KOPT-K1 (cell line): ENCODE measurements around the gene GPBP1.
"Not testable (repeated sequence)": the region's sequence is repeated elsewhere in the genome, so short reads cannot be mapped to it uniquely, and the experiment has no call there.

Experiments used
- H3K27ac ChIP-seq: fragments of 200-600 bp; sonication (generic); 2 replicates; pipeline ENCODE4 v1.5.1; 2016; ENCODE audit warnings: antibody characterized with exemption, mild to moderate bottlenecking, low read depth, low read length; ENCODE audit not compliant: poor library complexity, severe bottlenecking
- H3K36me3 ChIP-seq: fragments of 200-600 bp; sonication (generic); 2 replicates; pipeline ENCODE4 v1.5.1; 2017; ENCODE audit warnings: antibody characterized with exemption, mild to moderate bottlenecking, low read length, moderate library complexity; ENCODE audit not compliant: insufficient read depth
- H3K9me3 ChIP-seq: fragments of 200-600 bp; sonication (generic); 2 replicates; pipeline ENCODE4 v1.5.1; 2017; ENCODE audit warnings: antibody characterized with exemption, low read length, mild to moderate bottlenecking; ENCODE audit not compliant: insufficient read depth, poor library complexity, severe bottlenecking

GPBP1 gene

GRCh38 chr5:57306359-57306758, 132.5 kb downstream of the GPBP1 start:
- no peaks in the 10 kb centered on the region for H3K36me3 ChIP-seq
- H3K27ac ChIP-seq, result no peak overlapping the region
- H3K9me3 ChIP-seq, result peaks cover 15% of the 10 kb centered on the region

- H3K36me3 ChIP-seq, result no peaks in the 10 kb centered on the region
Observed at GRCh38 chr5:57307516-57307915, 133.7 kb downstream of the GPBP1 start.

GRCh38 chr5:57309022-57309421, 135.2 kb downstream of the GPBP1 start:
- peaks cover 15% of the 10 kb centered on the region for H3K9me3 ChIP-seq
- H3K27ac ChIP-seq, H3K36me3 ChIP-seq: not testable (repeated sequence)

More at GRCh38 chr5:57307516-57307915, 133.7 kb downstream of the GPBP1 start:
- Histone ChIP-seq H3K9me3 (peaks cover 15% of the 10 kb centered on the region), H3K27ac (no peak overlapping the region)

- H3K27ac ChIP-seq, result no peak overlapping the region
- H3K9me3 ChIP-seq, result peaks cover 13% of the 10 kb centered on the region
- H3K36me3 ChIP-seq, result no peaks in the 10 kb centered on the region
Observed at GRCh38 chr5:57311251-57311650, 137.4 kb downstream of the GPBP1 start.

- no peak overlapping the region for H3K27ac ChIP-seq
- H3K36me3 ChIP-seq, result no peaks in the 10 kb centered on the region
- peaks cover 9% of the 10 kb centered on the region for H3K9me3 ChIP-seq
Observed at GRCh38 chr5:57311921-57312735, 138.3 kb downstream of the GPBP1 start.

- Histone ChIP-seq H3K36me3 (no peaks in the 10 kb centered on the region), H3K27ac (no peak overlapping the region), H3K9me3 (no peaks in the 10 kb centered on the region)
Observed at GRCh38 chr5:57313716-57314115, 139.9 kb downstream of the GPBP1 start.
